Activated CD4-positive, alpha-beta T cell treated with anti-CD3 and anti-CD28 coated beads, Interleukin-2, amount 10 ng/mL, durations not matched to agents 24 days and 14 days (primary cell): ENCODE data around the gene ETV2. TPM values are rescaled to one million over a fixed set of nuclear protein-coding genes. Genes with fewer than 3 reads are reported as not detected.

Experiments used
- DNase-seq: peaks from one replicate; pipeline ENCODE4 v3.0.0; 2022
- H3K27ac Mint-ChIP-seq: one replicate; pipeline ENCODE4 v1.8.0; 2022; ENCODE audit warnings: mild to moderate bottlenecking, mixed read lengths
- H3K27me3 Mint-ChIP-seq: one replicate; pipeline ENCODE4 v1.8.0; 2022; ENCODE audit warnings: mixed read lengths
- H3K36me3 Mint-ChIP-seq: one replicate; pipeline ENCODE4 v1.8.0; 2022; ENCODE audit warnings: low read depth, mild to moderate bottlenecking, mixed read lengths
- H3K4me1 Mint-ChIP-seq: one replicate; pipeline ENCODE4 v1.8.0; 2021; ENCODE audit warnings: mixed read lengths
- H3K4me3 Mint-ChIP-seq: one replicate; pipeline ENCODE4 v1.8.0; 2022; ENCODE audit warnings: mild to moderate bottlenecking, moderate library complexity, mixed read lengths
- H3K9me3 Mint-ChIP-seq: one replicate; pipeline ENCODE4 v1.8.0; 2021; ENCODE audit warnings: mixed read lengths
- intact Hi-C: fragments of 100-400 bp; cut with micrococcal nuclease; formaldehyde crosslinking; loops from one replicate; pipeline ENCODE4 v1.15.1; 2023
- total RNA-seq: library from RNA; stranded (reverse); gene quantifications from 2 replicates; pipeline ENCODE4 v1.2.3, GENCODE V29; 2022

ETV2 gene
- total RNA-seq, 1 donor from 2014 or later, result 0.93 TPM

- Mint-ChIP-seq H3K9me3 (no peaks in the 10 kb centered on the region), H3K4me1 (peaks cover 7% of the 10 kb centered on the region), H3K27ac (no peak overlapping the region), H3K36me3 (peaks cover 50% of the 10 kb centered on the region), H3K27me3 (no peaks in the 10 kb centered on the region), H3K4me3 (no peak overlapping the region)
- DNase-seq, result no peak
- intact Hi-C loops, result no loop called here
These were observed 15.2 kb downstream of the ETV2 start for GRCh38 chr19:35656700-35657099.

GRCh38 chr19:35657904-35658700, 16.6 kb downstream of the ETV2 start:
- Mint-ChIP-seq H3K27ac (no peak overlapping the region), H3K36me3 (peaks cover 45% of the 10 kb centered on the region), H3K4me1 (peaks cover 5% of the 10 kb centered on the region), H3K9me3 (no peaks in the 10 kb centered on the region), H3K4me3 (no peak overlapping the region), H3K27me3 (no peaks in the 10 kb centered on the region)
- intact Hi-C loops, result no loop called here
- peak; percentile 56 for DNase-seq

GRCh38 chr19:35661995-35662340, 20.4 kb downstream of the ETV2 start:
- Mint-ChIP-seq H3K27me3 (no peaks in the 10 kb centered on the region), H3K4me3 (no peak overlapping the region), H3K27ac (no peak overlapping the region), H3K4me1 (peaks cover 3% of the 10 kb centered on the region), H3K9me3 (no peaks in the 10 kb centered on the region), H3K36me3 (peaks cover 17% of the 10 kb centered on the region)
- DNase-seq, result no peak
- intact Hi-C loops, result no loop called here

- Mint-ChIP-seq H3K27me3 (no peaks in the 10 kb centered on the region), H3K36me3 (peaks cover 6% of the 10 kb centered on the region), H3K9me3 (no peaks in the 10 kb centered on the region), H3K4me1 (no peaks in the 10 kb centered on the region), H3K27ac (no peak overlapping the region), H3K4me3 (no peak overlapping the region)
- no peak for DNase-seq
- intact Hi-C loops, result no loop called here
These were observed 22.4 kb downstream of the ETV2 start for GRCh38 chr19:35663981-35664380.

GRCh38 chr19:35665157-35665556, 23.6 kb downstream of the ETV2 start:
- DNase-seq, result no peak
- no peak overlapping the region for H3K4me3 Mint-ChIP-seq
- H3K4me1 Mint-ChIP-seq, result no peaks in the 10 kb centered on the region
- intact Hi-C loops, result no loop called here
- H3K27me3 Mint-ChIP-seq, result peaks cover 7% of the 10 kb centered on the region
- no peaks in the 10 kb centered on the region for H3K9me3 Mint-ChIP-seq
- no peaks in the 10 kb centered on the region for H3K36me3 Mint-ChIP-seq
- no peak overlapping the region for H3K27ac Mint-ChIP-seq

GRCh38 chr19:35665604-35666003, 24.1 kb downstream of the ETV2 start:
- H3K4me1 Mint-ChIP-seq, result no peaks in the 10 kb centered on the region
- H3K27ac Mint-ChIP-seq, result no peak overlapping the region
- no peaks in the 10 kb centered on the region for H3K9me3 Mint-ChIP-seq
- no peak for DNase-seq
- no peak overlapping the region for H3K4me3 Mint-ChIP-seq
- intact Hi-C loops, result no loop called here
- H3K27me3 Mint-ChIP-seq, result peaks cover 8% of the 10 kb centered on the region
- no peaks in the 10 kb centered on the region for H3K36me3 Mint-ChIP-seq

GRCh38 chr19:35666251-35666913, 24.8 kb downstream of the ETV2 start, which contains the start of gene UPK1A:
Gene UPK1A (plus strand): TSS chr19:35666517. CDS start chr19:35666813, 296 bp downstream.
- Mint-ChIP-seq H3K27ac (no peak within 1 kb of the TSS), H3K27me3 (peaks cover 10% of the 10 kb centered on the region), H3K36me3 (no peaks in the 10 kb centered on the region), H3K4me1 (no peaks in the 10 kb centered on the region), H3K4me3 (no peak within 1 kb of the TSS), H3K9me3 (no peaks in the 10 kb centered on the region)
- intact Hi-C loops, result no loop called here
- DNase-seq, result no peak

GRCh38 chr19:35669566-35669965, 28.0 kb downstream of the ETV2 start:
- Mint-ChIP-seq H3K36me3 (no peaks in the 10 kb centered on the region), H3K27me3 (peaks cover 23% of the 10 kb centered on the region), H3K4me1 (peaks cover 10% of the 10 kb centered on the region), H3K4me3 (no peak overlapping the region), H3K27ac (no peak overlapping the region), H3K9me3 (no peaks in the 10 kb centered on the region)
- intact Hi-C loops, result no loop called here
- no peak for DNase-seq

- no peak overlapping the region for H3K4me3 Mint-ChIP-seq
- no peaks in the 10 kb centered on the region for H3K9me3 Mint-ChIP-seq
- peaks cover 10% of the 10 kb centered on the region for H3K4me1 Mint-ChIP-seq
- H3K36me3 Mint-ChIP-seq, result no peaks in the 10 kb centered on the region
- no peak overlapping the region for H3K27ac Mint-ChIP-seq
- H3K27me3 Mint-ChIP-seq, result peaks cover 24% of the 10 kb centered on the region
- intact Hi-C loops, result no loop called here
- no peak for DNase-seq
These were observed 28.4 kb downstream of the ETV2 start for GRCh38 chr19:35669974-35670373.

- Mint-ChIP-seq H3K27me3 (peaks cover 25% of the 10 kb centered on the region), H3K9me3 (no peaks in the 10 kb centered on the region), H3K4me1 (peaks cover 10% of the 10 kb centered on the region), H3K36me3 (no peaks in the 10 kb centered on the region), H3K27ac (no peak overlapping the region), H3K4me3 (no peak overlapping the region)
- DNase-seq, result no peak
- intact Hi-C loops, result no loop called here
These were observed 29.1 kb downstream of the ETV2 start for GRCh38 chr19:35670686-35671085.

- no peaks in the 10 kb centered on the region for H3K9me3 Mint-ChIP-seq
- no peaks in the 10 kb centered on the region for H3K36me3 Mint-ChIP-seq
- peaks cover 10% of the 10 kb centered on the region for H3K4me1 Mint-ChIP-seq
- peaks cover 30% of the 10 kb centered on the region for H3K27me3 Mint-ChIP-seq
- intact Hi-C loops, result no loop called here
- peak overlapping the region; percentile 2 for H3K4me3 Mint-ChIP-seq
- H3K27ac Mint-ChIP-seq, result no peak overlapping the region
- DNase-seq, result no peak
These were observed 30.3 kb downstream of the ETV2 start for GRCh38 chr19:35671818-35672217.

- H3K4me1 Mint-ChIP-seq, result peaks cover 10% of the 10 kb centered on the region
- H3K4me3 Mint-ChIP-seq, result peak overlapping the region; percentile 83
- DNase-seq, result peak; percentile 85
- H3K9me3 Mint-ChIP-seq, result no peaks in the 10 kb centered on the region
- peaks cover 32% of the 10 kb centered on the region for H3K27me3 Mint-ChIP-seq
- H3K27ac Mint-ChIP-seq, result peak overlapping the region; percentile 48
- intact Hi-C loops, result loop anchor here (1.0 kb wide), 1 partner anchor 44 kb away; no protein-coding TSS in a partner anchor
- no peaks in the 10 kb centered on the region for H3K36me3 Mint-ChIP-seq
These were observed 31.7 kb downstream of the ETV2 start for GRCh38 chr19:35673121-35673804.

GRCh38 chr19:35675589-35676140, 34.1 kb downstream of the ETV2 start:
- H3K4me1 Mint-ChIP-seq, result peaks cover 10% of the 10 kb centered on the region
- no peak overlapping the region for H3K27ac Mint-ChIP-seq
- peaks cover 24% of the 10 kb centered on the region for H3K27me3 Mint-ChIP-seq
- DNase-seq, result no peak
- intact Hi-C loops, result no loop called here
- no peaks in the 10 kb centered on the region for H3K9me3 Mint-ChIP-seq
- H3K4me3 Mint-ChIP-seq, result no peak overlapping the region
- H3K36me3 Mint-ChIP-seq, result no peaks in the 10 kb centered on the region

GRCh38 chr19:35689836-35690235, 48.3 kb downstream of the ETV2 start:
- intact Hi-C loops, result loop anchor here (5.0 kb wide), 3 partner anchors 67 to 242 kb away; partner anchors contain the start of genes HSPB6 and PROSER3
- H3K4me1 Mint-ChIP-seq, result peaks cover 7% of the 10 kb centered on the region
- H3K27me3 Mint-ChIP-seq, result no peaks in the 10 kb centered on the region
- DNase-seq, result no peak
- H3K27ac Mint-ChIP-seq, result no peak overlapping the region
- H3K4me3 Mint-ChIP-seq, result no peak overlapping the region
- H3K36me3 Mint-ChIP-seq, result no peaks in the 10 kb centered on the region
- no peaks in the 10 kb centered on the region for H3K9me3 Mint-ChIP-seq
